Measurements from ENCODE around the gene PTMA.

DNA sequence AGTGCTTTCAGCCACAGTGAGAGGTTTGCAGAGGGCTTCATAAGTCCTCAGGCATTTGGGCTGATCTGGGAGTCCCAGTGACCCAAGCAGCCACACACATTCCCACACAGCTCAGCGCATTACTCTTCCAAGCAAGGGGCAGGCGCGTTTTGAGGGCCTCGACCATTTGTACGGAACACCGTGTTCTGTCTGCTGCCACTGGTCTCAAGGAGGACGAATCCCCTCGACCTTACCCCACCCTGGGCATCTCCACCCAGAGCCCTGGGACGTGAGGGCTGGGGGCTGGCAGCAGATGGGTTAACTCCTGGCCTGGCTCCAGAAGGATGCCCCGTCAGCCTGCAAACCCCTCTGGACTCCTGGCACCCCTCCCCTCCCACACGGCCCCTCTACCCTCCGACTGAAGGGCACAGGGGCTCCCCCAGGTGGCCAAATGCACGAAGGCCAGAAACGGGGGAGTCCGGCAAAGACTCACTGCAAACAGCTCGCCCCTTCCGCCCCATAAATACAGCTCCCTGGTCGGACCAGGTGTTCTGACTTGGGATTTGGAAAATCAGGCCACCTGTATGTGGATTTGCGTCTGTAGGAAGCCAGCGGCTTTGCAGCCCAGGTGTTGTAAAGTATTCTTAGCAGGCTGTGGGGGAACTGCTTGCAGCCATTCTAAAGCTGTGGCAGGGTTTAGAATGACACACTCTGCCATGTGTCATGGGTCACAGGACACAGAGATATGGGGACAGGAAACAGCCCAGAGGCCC, 33.6 kb upstream of the PTMA start:
- no peak for TF ChIP-seq POLR2AphosphoS5 (IDR thresholded peaks at IDR 0.05; ENCODE audit: low read depth, low read length)
- TF ChIP-seq, protein P1, sequence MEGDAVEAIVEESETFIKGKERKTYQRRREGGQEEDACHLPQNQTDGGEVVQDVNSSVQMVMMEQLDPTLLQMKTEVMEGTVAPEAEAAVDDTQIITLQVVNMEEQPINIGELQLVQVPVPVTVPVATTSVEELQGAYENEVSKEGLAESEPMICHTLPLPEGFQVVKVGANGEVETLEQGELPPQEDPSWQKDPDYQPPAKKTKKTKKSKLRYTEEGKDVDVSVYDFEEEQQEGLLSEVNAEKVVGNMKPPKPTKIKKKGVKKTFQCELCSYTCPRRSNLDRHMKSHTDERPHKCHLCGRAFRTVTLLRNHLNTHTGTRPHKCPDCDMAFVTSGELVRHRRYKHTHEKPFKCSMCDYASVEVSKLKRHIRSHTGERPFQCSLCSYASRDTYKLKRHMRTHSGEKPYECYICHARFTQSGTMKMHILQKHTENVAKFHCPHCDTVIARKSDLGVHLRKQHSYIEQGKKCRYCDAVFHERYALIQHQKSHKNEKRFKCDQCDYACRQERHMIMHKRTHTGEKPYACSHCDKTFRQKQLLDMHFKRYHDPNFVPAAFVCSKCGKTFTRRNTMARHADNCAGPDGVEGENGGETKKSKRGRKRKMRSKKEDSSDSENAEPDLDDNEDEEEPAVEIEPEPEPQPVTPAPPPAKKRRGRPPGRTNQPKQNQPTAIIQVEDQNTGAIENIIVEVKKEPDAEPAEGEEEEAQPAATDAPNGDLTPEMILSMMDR (IDR thresholded peaks at IDR 0.05): peak; percentile 84
- no peak for TF ChIP-seq CHD2 (IDR thresholded peaks at IDR 0.05; ENCODE audit: low read length, partially characterized antibody)
- TF ChIP-seq, protein P2, sequence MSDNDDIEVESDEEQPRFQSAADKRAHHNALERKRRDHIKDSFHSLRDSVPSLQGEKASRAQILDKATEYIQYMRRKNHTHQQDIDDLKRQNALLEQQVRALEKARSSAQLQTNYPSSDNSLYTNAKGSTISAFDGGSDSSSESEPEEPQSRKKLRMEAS (IDR thresholded peaks at IDR 0.05; ENCODE audit: low read depth): no peak
- TF ChIP-seq SIN3A (IDR thresholded peaks at IDR 0.05; ENCODE audit: borderline replicate concordance, low read depth, low read length): no peak
- no peak for TF ChIP-seq MXI1 (IDR thresholded peaks at IDR 0.05; ENCODE audit: low read depth, low read length)
- peak; percentile 87 for TF ChIP-seq SMC3 (IDR thresholded peaks at IDR 0.05; ENCODE audit: low read depth, low read length)
- TF ChIP-seq, protein P3, sequence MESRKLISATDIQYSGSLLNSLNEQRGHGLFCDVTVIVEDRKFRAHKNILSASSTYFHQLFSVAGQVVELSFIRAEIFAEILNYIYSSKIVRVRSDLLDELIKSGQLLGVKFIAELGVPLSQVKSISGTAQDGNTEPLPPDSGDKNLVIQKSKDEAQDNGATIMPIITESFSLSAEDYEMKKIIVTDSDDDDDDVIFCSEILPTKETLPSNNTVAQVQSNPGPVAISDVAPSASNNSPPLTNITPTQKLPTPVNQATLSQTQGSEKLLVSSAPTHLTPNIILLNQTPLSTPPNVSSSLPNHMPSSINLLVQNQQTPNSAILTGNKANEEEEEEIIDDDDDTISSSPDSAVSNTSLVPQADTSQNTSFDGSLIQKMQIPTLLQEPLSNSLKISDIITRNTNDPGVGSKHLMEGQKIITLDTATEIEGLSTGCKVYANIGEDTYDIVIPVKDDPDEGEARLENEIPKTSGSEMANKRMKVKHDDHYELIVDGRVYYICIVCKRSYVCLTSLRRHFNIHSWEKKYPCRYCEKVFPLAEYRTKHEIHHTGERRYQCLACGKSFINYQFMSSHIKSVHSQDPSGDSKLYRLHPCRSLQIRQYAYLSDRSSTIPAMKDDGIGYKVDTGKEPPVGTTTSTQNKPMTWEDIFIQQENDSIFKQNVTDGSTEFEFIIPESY (IDR thresholded peaks at IDR 0.05; ENCODE audit: borderline replicate concordance, low read depth): no peak
- TF ChIP-seq RAD21 (IDR thresholded peaks at IDR 0.05; ENCODE audit: low read length): peak; percentile 73
- no peak for TF ChIP-seq EZH2phosphoT487 (IDR thresholded peaks at IDR 0.05; ENCODE audit: borderline replicate concordance, low read depth)
- TF ChIP-seq TEAD4 (IDR thresholded peaks at IDR 0.05; ENCODE audit: borderline replicate concordance, insufficient read depth): no peak
- no peak for TF ChIP-seq YY1 (IDR thresholded peaks at IDR 0.05; ENCODE audit: low read depth)
- TF ChIP-seq, protein P4, sequence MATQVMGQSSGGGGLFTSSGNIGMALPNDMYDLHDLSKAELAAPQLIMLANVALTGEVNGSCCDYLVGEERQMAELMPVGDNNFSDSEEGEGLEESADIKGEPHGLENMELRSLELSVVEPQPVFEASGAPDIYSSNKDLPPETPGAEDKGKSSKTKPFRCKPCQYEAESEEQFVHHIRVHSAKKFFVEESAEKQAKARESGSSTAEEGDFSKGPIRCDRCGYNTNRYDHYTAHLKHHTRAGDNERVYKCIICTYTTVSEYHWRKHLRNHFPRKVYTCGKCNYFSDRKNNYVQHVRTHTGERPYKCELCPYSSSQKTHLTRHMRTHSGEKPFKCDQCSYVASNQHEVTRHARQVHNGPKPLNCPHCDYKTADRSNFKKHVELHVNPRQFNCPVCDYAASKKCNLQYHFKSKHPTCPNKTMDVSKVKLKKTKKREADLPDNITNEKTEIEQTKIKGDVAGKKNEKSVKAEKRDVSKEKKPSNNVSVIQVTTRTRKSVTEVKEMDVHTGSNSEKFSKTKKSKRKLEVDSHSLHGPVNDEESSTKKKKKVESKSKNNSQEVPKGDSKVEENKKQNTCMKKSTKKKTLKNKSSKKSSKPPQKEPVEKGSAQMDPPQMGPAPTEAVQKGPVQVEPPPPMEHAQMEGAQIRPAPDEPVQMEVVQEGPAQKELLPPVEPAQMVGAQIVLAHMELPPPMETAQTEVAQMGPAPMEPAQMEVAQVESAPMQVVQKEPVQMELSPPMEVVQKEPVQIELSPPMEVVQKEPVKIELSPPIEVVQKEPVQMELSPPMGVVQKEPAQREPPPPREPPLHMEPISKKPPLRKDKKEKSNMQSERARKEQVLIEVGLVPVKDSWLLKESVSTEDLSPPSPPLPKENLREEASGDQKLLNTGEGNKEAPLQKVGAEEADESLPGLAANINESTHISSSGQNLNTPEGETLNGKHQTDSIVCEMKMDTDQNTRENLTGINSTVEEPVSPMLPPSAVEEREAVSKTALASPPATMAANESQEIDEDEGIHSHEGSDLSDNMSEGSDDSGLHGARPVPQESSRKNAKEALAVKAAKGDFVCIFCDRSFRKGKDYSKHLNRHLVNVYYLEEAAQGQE (IDR thresholded peaks at IDR 0.05; ENCODE audit: low read depth, low read length): no peak
- no peak for TF ChIP-seq EP300 (IDR thresholded peaks at IDR 0.05; ENCODE audit: borderline replicate concordance in 1 of 2, low read depth in 1 of 2, low read length in 1 of 2)

Measured in SK-N-SH (cell line).